ENCODE results near the gene MYOZ1. TPM values are rescaled to one million over a fixed set of nuclear protein-coding genes. Genes with fewer than 3 reads are reported as not detected.
"Not testable (repeated sequence)": the region's sequence is repeated elsewhere in the genome, so short reads cannot be mapped to it uniquely, and the experiment has no call there.

MYOZ1 gene
- total RNA-seq, 1 donor from 2014 or later: 5.2 TPM

- Mint-ChIP-seq H3K9me3 (ENCODE audit: low read depth) (no peaks in the 10 kb centered on the region), H3K27me3 (ENCODE audit: low read depth) (no peaks in the 10 kb centered on the region), H3K27ac (ENCODE audit: unreplicated experiment) (no peak overlapping the region), H3K4me3 (ENCODE audit: unreplicated experiment) (no peak overlapping the region), H3K36me3 (ENCODE audit: low read depth) (no peaks in the 10 kb centered on the region), H3K4me1 (ENCODE audit: low read depth) (peaks cover 24% of the 10 kb centered on the region)
- no peak for TF ChIP-seq CTCF (IDR thresholded peaks at IDR 0.05)
- DNase-seq (ENCODE audit: low spot score): no peak
Observed at GRCh38 chr10:73627300-73627699, 14.0 kb downstream of the MYOZ1 start.

- Mint-ChIP-seq H3K4me1 (ENCODE audit: low read depth) (peaks cover 24% of the 10 kb centered on the region), H3K27ac (ENCODE audit: unreplicated experiment) (peak overlapping the region; percentile 99), H3K36me3 (ENCODE audit: low read depth) (no peaks in the 10 kb centered on the region), H3K4me3 (ENCODE audit: unreplicated experiment) (peak overlapping the region; percentile 92), H3K9me3 (ENCODE audit: low read depth) (no peaks in the 10 kb centered on the region), H3K27me3 (ENCODE audit: low read depth) (no peaks in the 10 kb centered on the region)
- TF ChIP-seq CTCF (IDR thresholded peaks at IDR 0.05): no peak
- DNase-seq (ENCODE audit: low spot score): peak; percentile 95
Observed at GRCh38 chr10:73625884-73626752, 15.2 kb downstream of the MYOZ1 start.

GRCh38 chr10:73625004-73625883 lies 16.0 kb downstream of the MYOZ1 start:
- DNase-seq (ENCODE audit: low spot score): no peak
- Mint-ChIP-seq H3K27me3 (ENCODE audit: low read depth) (no peaks in the 10 kb centered on the region), H3K36me3 (ENCODE audit: low read depth) (no peaks in the 10 kb centered on the region), H3K27ac (ENCODE audit: unreplicated experiment) (peak overlapping the region; percentile 99), H3K4me1 (ENCODE audit: low read depth) (peaks cover 24% of the 10 kb centered on the region), H3K4me3 (ENCODE audit: unreplicated experiment) (peak overlapping the region; percentile 92), H3K9me3 (ENCODE audit: low read depth) (no peaks in the 10 kb centered on the region)
- TF ChIP-seq CTCF (IDR thresholded peaks at IDR 0.05): no peak

- Mint-ChIP-seq H3K27ac (ENCODE audit: unreplicated experiment) (no peak overlapping the region), H3K27me3 (ENCODE audit: low read depth) (no peaks in the 10 kb centered on the region), H3K9me3 (ENCODE audit: low read depth) (no peaks in the 10 kb centered on the region), H3K4me3 (ENCODE audit: unreplicated experiment) (no peak overlapping the region), H3K4me1 (ENCODE audit: low read depth) (peaks cover 24% of the 10 kb centered on the region), H3K36me3 (ENCODE audit: low read depth) (no peaks in the 10 kb centered on the region)
- TF ChIP-seq CTCF (IDR thresholded peaks at IDR 0.05): no peak
- DNase-seq (ENCODE audit: low spot score): no peak
Observed at GRCh38 chr10:73623056-73623455, 18.2 kb downstream of the MYOZ1 start.

- H3K4me3 Mint-ChIP-seq (ENCODE audit: unreplicated experiment); H3K27ac Mint-ChIP-seq (ENCODE audit: unreplicated experiment); H3K36me3 Mint-ChIP-seq (ENCODE audit: low read depth): not testable (repeated sequence)
Observed at GRCh38 chr10:73620974-73621373, 20.3 kb downstream of the MYOZ1 start.

GRCh38 chr10:73617143-73617542 lies 24.1 kb downstream of the MYOZ1 start:
- not testable (repeated sequence) for H3K27me3 Mint-ChIP-seq (ENCODE audit: low read depth); H3K27ac Mint-ChIP-seq (ENCODE audit: unreplicated experiment); H3K9me3 Mint-ChIP-seq (ENCODE audit: low read depth); H3K4me1 Mint-ChIP-seq (ENCODE audit: low read depth); H3K36me3 Mint-ChIP-seq (ENCODE audit: low read depth); DNase-seq (ENCODE audit: low spot score); H3K4me3 Mint-ChIP-seq (ENCODE audit: unreplicated experiment)

More at GRCh38 chr10:73620974-73621373, 20.3 kb downstream of the MYOZ1 start:
- DNase-seq (ENCODE audit: low spot score); H3K27me3 Mint-ChIP-seq (ENCODE audit: low read depth); H3K4me1 Mint-ChIP-seq (ENCODE audit: low read depth); H3K9me3 Mint-ChIP-seq (ENCODE audit: low read depth): not testable (repeated sequence)

Data from chondrocyte (in vitro differentiated cells).